Stomach (tissue), 4 donors: ENCODE measurements around the gene VAV2.

Experiments used
- POLR2AphosphoS5 ChIP-seq, 3 donors: sonication (generic); formaldehyde crosslinking; IDR thresholded peaks; one replicate each; pipeline ENCODE4 v1.6.1; 2016; ENCODE audit warnings: antibody characterized with exemption in 3 of 3
- TF ChIP-seq, protein P1 (sequence below), 7 experiments: fragments of 450-650 bp in 4 of 7; fragments of 200-600 bp in 3 of 7; sonication (generic) in 3 of 7; IDR thresholded peaks; one replicate each; pipeline ENCODE4 v1.5.1; 2016 to 2019; ENCODE audit warnings: antibody characterized with exemption in 7 of 7, control low read depth in 2 of 7, mild to moderate bottlenecking in 1 of 7

DNA sequence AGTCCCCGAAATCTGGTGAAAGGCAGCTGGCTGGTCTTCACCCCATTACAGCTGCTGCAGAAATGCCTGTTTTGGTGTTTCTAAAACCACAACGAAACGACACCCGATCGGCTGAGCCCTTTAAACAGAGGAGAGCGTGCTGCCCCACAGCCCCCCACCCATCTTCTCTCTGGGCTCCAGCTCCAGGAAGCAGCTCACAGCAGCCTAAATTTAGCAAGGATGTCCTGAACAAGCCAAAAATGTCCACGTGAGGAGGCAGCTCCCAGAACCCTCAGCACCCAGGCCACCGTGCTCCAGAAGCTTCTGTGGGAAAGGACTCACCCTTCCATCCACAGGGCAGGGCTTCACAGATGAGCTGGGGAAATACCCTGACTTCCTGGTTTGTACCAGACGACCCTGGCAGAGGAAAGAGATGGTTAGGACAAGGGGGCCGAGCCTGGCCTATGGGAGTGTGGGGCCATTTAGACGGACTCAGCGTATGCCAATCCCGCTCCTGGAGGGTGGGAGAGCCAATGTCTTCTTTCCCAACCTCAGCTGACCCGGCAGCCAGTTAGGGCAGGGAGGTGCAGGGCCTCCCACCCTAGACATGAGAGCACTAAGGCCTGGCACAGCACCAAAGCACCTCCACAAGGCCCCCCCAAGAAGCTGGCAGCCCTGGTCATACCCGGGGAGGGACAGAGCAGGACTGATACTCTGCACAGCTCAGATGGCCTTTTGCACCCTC is 214.9 kb downstream of the VAV2 start:
- TF ChIP-seq, protein P1, sequence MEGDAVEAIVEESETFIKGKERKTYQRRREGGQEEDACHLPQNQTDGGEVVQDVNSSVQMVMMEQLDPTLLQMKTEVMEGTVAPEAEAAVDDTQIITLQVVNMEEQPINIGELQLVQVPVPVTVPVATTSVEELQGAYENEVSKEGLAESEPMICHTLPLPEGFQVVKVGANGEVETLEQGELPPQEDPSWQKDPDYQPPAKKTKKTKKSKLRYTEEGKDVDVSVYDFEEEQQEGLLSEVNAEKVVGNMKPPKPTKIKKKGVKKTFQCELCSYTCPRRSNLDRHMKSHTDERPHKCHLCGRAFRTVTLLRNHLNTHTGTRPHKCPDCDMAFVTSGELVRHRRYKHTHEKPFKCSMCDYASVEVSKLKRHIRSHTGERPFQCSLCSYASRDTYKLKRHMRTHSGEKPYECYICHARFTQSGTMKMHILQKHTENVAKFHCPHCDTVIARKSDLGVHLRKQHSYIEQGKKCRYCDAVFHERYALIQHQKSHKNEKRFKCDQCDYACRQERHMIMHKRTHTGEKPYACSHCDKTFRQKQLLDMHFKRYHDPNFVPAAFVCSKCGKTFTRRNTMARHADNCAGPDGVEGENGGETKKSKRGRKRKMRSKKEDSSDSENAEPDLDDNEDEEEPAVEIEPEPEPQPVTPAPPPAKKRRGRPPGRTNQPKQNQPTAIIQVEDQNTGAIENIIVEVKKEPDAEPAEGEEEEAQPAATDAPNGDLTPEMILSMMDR (IDR thresholded peaks at IDR 0.05) = no peak
- TF ChIP-seq POLR2AphosphoS5 (IDR thresholded peaks at IDR 0.05) = no peak
